ACHN (cell line): ENCODE results near the gene TIAM2.
A peak's percentile ranks its signal among the peaks of the same experiment; 100 is the strongest.
"Not testable (repeated sequence)": the region's sequence is repeated elsewhere in the genome, so short reads cannot be mapped to it uniquely, and the experiment has no call there.

Source experiments
- DNase-seq: peaks from one replicate; pipeline ENCODE4 v3.0.0-alpha.2; 2015
- in situ Hi-C: cut with HindIII; loops from 2 replicates; pipeline ENCODE4 v1.10.0; 2017; ENCODE audit warnings: low sequenced_read_pairs, low pct_ligation_motif_present, low pct_unique_long_range_greater_than_20kb

Gene TIAM2

GRCh38 chr6:154995254-154996015, at the start of gene TIAM2:
TIAM2 (plus strand) TSS chr6:154995315; CDS start chr6:155129224, 133,909 bp downstream.
- DNase-seq, result no peak
- in situ Hi-C loops, result no loop called here

GRCh38 chr6:154950979-154951344, 44.2 kb upstream of the TIAM2 start:
- DNase-seq, result no peak
- in situ Hi-C loops, result no loop called here

GRCh38 chr6:154951345-154952200, 43.5 kb upstream of the TIAM2 start:
- DNase-seq, result no peak
- in situ Hi-C loops, result no loop called here

GRCh38 chr6:154953644-154954043, 41.5 kb upstream of the TIAM2 start:
- no peak for DNase-seq
- in situ Hi-C loops, result no loop called here

GRCh38 chr6:154954347-154954746, 40.8 kb upstream of the TIAM2 start:
- in situ Hi-C loops, result no loop called here
- DNase-seq, result no peak

- in situ Hi-C loops, result no loop called here
- DNase-seq, result no peak
Measured at GRCh38 chr6:154956771-154957522, 38.2 kb upstream of the TIAM2 start.

- in situ Hi-C loops, result no loop called here
- no peak for DNase-seq
Measured at GRCh38 chr6:154958469-154958868, 36.6 kb upstream of the TIAM2 start.

GRCh38 chr6:154960299-154960843, 34.7 kb upstream of the TIAM2 start:
- no peak for DNase-seq
- in situ Hi-C loops, result no loop called here

- no peak for DNase-seq
- in situ Hi-C loops, result no loop called here
Measured at GRCh38 chr6:154960854-154961530, 34.1 kb upstream of the TIAM2 start.

- in situ Hi-C loops, result no loop called here
- peak; percentile 69 for DNase-seq
Measured at GRCh38 chr6:154962753-154963152, 32.4 kb upstream of the TIAM2 start.

GRCh38 chr6:154966065-154966770, 28.9 kb upstream of the TIAM2 start:
- DNase-seq, in situ Hi-C loops: not testable (repeated sequence)

- DNase-seq, result no peak
- in situ Hi-C loops, result no loop called here
Measured at GRCh38 chr6:154969796-154970195, 25.3 kb upstream of the TIAM2 start.

- in situ Hi-C loops, result no loop called here
Measured at GRCh38 chr6:154974485-154975149, 20.5 kb upstream of the TIAM2 start.

GRCh38 chr6:154977588-154977987, 17.5 kb upstream of the TIAM2 start:
- in situ Hi-C loops, result no loop called here
- DNase-seq, result no peak

More at GRCh38 chr6:154974485-154975149, 20.5 kb upstream of the TIAM2 start:
- DNase-seq, result no peak

- DNase-seq, result no peak
- in situ Hi-C loops, result no loop called here
Measured at GRCh38 chr6:154980273-154981078, 14.6 kb upstream of the TIAM2 start.

- in situ Hi-C loops, result no loop called here
- DNase-seq, result no peak
Measured at GRCh38 chr6:154981079-154981870, 13.8 kb upstream of the TIAM2 start.
